ENCODE measurements around the gene ADAM19.
A peak's percentile ranks its signal among the peaks of the same experiment; 100 is the strongest.

The ADAM19 gene, protein sequence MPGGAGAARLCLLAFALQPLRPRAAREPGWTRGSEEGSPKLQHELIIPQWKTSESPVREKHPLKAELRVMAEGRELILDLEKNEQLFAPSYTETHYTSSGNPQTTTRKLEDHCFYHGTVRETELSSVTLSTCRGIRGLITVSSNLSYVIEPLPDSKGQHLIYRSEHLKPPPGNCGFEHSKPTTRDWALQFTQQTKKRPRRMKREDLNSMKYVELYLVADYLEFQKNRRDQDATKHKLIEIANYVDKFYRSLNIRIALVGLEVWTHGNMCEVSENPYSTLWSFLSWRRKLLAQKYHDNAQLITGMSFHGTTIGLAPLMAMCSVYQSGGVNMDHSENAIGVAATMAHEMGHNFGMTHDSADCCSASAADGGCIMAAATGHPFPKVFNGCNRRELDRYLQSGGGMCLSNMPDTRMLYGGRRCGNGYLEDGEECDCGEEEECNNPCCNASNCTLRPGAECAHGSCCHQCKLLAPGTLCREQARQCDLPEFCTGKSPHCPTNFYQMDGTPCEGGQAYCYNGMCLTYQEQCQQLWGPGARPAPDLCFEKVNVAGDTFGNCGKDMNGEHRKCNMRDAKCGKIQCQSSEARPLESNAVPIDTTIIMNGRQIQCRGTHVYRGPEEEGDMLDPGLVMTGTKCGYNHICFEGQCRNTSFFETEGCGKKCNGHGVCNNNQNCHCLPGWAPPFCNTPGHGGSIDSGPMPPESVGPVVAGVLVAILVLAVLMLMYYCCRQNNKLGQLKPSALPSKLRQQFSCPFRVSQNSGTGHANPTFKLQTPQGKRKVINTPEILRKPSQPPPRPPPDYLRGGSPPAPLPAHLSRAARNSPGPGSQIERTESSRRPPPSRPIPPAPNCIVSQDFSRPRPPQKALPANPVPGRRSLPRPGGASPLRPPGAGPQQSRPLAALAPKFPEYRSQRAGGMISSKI

GRCh38 chr5:157575381-157576020, at the start of gene ADAM19:
Gene ADAM19, minus strand, starts transcription at chr5:157575775. Its CDS starts 79 bp downstream, at chr5:157575696.
- no peak for DNase-seq (ENCODE audit: low read depth)

- DNase-seq (ENCODE audit: low read depth) = no peak
These were observed 48.6 kb upstream of the ADAM19 start for GRCh38 chr5:157624144-157624543.

- no peak for DNase-seq (ENCODE audit: low read depth)
These were observed 45.2 kb upstream of the ADAM19 start for GRCh38 chr5:157620776-157621175.

DNA sequence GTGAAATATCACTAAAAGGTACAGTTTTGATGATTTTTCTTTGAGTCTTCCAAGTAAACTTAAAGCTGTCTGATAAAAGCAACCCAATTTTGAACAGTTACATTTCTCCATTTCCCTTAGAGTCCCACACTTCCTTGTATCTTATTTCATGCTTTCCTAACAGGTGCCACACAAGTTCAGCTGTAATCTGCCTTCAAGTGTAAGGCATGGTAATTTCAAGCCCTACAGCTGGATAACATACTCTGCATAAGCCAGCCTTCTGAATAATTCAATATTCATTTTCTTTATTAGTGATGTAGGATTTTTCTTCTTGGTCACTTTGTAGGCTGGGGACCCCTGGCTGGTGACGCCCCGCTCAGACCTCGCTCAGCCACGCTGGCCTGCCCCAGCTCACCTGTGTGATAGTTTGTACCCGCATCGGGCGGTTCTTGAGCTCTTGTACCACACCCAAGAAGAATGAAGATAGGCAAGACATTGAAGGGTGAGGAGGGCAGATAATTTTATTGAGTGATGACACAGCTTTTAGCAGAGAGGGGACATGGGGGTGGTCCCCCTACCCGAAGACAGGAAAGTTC, 42.7 kb upstream of the ADAM19 start:
- no peak for DNase-seq (ENCODE audit: low read depth)

DNA sequence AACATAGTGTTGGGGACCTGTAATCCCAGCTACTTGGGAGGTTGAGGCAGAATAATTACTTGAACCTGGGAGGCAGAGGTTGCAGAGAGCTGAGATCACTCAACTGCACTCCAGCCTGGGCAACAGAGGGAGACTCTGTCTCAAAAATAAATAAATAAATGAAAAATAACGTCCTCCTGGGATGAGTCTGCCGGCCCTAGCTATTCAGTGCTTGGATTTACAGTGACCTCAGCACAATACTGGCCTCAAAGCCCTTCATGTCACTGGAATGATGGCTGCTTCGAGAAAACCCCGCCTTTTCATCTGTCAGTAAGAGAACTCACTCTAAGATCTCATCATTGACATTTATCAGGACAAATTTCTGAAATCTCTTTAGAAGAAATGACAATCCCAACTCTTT, 41.2 kb upstream of the ADAM19 start:
- no peak for DNase-seq (ENCODE audit: low read depth)

GRCh38 chr5:157613385-157614245, 38.0 kb upstream of the ADAM19 start:
- no peak for DNase-seq (ENCODE audit: low read depth)

GRCh38 chr5:157612581-157612980, 37.0 kb upstream of the ADAM19 start:
- no peak for DNase-seq (ENCODE audit: low read depth)

GRCh38 chr5:157611571-157612476, 36.2 kb upstream of the ADAM19 start:
- DNase-seq (ENCODE audit: low read depth) = no peak

DNA sequence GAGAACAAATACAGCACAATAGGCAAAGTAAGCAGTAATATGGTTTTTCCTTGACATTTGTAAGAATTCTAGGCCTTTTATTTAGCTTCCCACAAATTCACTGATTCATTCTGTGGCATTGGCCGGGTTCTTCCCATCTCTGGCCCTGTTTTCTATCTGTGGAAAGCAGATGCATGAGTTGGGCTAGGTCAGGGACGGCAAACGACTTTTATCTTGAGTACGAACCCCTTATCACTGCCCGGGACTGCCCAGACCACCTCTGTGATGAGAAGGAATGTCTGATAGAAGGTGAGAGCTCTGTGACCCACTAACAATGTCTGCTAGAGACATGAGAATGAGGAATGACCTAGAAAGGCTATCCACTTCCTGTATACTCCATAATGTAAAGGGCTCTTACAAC, 35.4 kb upstream of the ADAM19 start:
- DNase-seq (ENCODE audit: low read depth) = no peak

DNA sequence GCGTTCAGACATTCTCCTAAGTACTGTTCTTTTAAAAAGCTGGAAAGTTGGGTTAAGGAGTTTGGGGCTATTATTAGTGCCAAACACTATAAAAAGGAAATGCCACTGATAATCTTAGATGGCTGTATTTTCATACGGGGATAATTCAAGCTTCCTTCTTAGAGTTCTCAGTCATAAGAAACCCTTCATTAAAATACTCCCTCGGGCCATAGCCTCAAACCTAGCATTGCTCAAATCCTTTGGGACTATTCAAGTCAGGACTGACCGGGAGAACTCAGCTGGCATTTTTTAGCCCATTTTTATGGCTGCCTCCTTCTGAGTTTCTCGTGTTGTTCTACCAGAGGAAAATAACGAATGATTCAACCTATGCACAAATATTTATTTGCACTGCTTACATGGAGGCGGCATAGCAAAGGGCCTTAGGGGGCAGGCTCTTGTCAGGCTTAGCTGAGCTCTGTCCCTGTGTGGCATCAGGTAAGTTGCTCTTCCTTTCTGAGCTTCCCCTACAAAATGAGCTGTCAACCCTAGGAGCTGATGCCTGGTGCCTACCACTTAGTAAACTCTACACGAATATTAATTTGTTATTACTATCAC, 33.5 kb upstream of the ADAM19 start:
- DNase-seq (ENCODE audit: low read depth) = no peak

DNA sequence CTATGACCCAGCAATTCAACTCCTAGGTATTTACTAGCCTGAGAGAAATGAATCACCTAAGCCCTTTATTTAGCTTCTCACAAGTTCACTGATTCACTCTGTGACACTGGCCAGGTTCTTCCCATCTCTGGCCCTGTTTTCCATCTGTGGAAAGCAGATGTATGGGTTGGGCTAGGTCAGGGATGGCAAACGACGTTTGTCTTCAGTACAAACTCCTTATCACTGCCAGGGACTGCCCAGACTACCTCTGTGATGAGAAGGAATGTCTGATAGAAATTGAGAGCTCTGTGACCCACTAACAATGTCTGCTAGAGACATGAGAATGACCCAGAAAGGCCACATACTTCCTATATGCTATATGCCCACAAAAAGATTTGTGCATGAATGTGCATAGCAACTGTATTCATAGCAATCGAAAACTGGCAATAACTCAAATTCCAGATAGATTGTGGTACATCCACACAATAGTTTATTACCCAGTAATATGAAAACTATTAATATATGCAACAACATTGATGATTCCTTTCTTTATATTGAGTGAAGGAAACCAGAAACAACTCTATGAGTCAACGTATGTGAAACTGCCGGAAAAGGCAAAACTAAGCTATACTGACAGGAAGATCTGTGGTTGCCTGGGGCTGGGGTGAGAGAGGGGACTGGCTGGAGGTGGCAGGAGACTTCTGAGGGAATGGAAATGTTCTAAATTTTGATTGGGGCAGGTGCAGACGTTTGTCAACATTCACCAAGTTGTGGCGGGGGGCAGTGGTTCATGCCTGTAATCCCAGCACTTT, 32.0 kb upstream of the ADAM19 start:
- peak; percentile 60 for DNase-seq (ENCODE audit: low read depth)

- DNase-seq (ENCODE audit: low read depth) = no peak
These were observed 30.5 kb upstream of the ADAM19 start for GRCh38 chr5:157606046-157606445.

DNA sequence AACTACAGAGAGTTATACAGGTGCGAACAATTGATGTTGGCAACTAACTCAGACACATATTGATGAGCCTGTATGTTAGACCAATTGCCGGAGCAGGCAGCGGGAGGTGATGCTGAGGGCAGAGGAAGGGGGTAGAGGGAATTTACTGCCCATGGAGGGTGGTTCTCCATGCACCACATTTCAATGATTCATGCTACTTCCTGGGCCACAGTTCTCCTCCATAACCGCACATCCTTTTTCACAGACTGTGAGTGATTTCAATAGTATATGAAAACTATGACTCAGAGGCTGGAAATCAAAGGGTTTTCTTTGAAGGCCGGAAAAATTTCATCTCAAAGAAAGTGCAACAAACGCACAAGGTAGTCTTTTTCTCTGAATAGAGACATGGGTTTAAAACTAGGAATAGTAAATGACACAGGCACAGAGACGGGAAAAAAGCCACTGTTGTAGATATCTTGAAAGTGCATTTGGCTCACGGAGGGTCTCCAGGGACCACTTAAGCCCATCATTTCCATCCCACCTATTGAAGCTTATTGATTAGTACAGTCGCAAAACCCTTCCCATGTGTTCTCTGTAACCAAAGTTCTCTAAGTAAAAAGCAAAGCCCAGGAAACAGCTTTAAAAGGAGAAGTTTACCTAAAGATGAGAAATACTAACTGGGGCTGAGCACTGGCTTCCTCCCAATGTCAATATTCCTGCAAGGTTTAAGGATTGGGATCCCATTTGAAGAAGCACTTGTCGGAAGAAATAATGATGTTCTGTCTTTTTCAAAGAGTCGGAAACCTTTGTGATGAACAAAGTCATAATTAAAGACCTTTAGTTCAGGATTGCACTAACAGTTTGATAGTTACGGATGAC, 28.0 kb upstream of the ADAM19 start:
- DNase-seq (ENCODE audit: low read depth) = peak; percentile 86

GRCh38 chr5:157602505-157602904, 26.9 kb upstream of the ADAM19 start:
- DNase-seq (ENCODE audit: low read depth) = no peak

DNA sequence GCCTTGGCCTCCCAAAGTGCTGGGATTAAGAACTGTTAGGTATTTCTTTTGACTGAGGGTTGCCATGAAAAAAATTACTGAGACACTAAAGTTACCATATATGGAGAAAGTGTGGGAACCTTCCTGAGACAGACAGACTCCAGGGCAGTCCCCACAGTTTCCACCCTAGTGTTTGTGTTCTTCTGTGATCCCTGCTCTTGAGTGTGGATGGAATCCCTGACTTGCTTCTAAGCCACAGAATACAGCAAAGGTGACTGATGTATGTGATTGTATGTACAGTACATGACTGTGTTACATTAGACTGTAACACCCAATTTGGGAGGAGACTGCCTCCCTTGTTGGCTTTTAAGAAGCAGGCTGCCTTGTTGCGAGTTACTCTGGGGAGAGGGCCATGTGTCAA, 24.7 kb upstream of the ADAM19 start:
- no peak for DNase-seq (ENCODE audit: low read depth)

GRCh38 chr5:157599565-157599964, 24.0 kb upstream of the ADAM19 start:
- no peak for DNase-seq (ENCODE audit: low read depth)

GRCh38 chr5:157598350-157598936, 22.9 kb upstream of the ADAM19 start:
- DNase-seq (ENCODE audit: low read depth) = no peak

GRCh38 chr5:157597277-157597676, 21.7 kb upstream of the ADAM19 start:
- no peak for DNase-seq (ENCODE audit: low read depth)

All from non-pigmented ciliary epithelial cell (primary cell).